ENCODE measurements around the gene SCN4A. TPM values are rescaled to one million over a fixed set of nuclear protein-coding genes. Genes with fewer than 3 reads are reported as not detected.

SCN4A gene
- polyA plus RNA-seq, 1 donor from 2014 or later, result not detected

GRCh38 chr17:64004903-64005733, 32.4 kb upstream of the SCN4A start:
- H3K79me2 ChIP-seq (replicated peaks; ENCODE audit: insufficient read depth, low read length), result no peaks in the 10 kb centered on the region
- no peaks in the 10 kb centered on the region for H3K9me2 ChIP-seq (ENCODE audit: insufficient read depth, low read length)
- H3K27me3 ChIP-seq (ENCODE audit: insufficient read depth, low read depth, low read length), result no peaks in the 10 kb centered on the region
- no peak overlapping the region for H3K9ac ChIP-seq (ENCODE audit: low read length)
- H3K36me3 ChIP-seq (ENCODE audit: insufficient read depth, low read length), result no peaks in the 10 kb centered on the region
- no peaks in the 10 kb centered on the region for H3K9me3 ChIP-seq (ENCODE audit: low read length)
- no peak overlapping the region for H3K4me2 ChIP-seq (ENCODE audit: low read length)
- TF ChIP-seq REST (IDR thresholded peaks at IDR 0.05; ENCODE audit: borderline replicate concordance) (no peak), MXI1 (conservative IDR thresholded peaks at IDR 0.05; ENCODE audit: poor library complexity, severe bottlenecking) (no peak), SMC3 (conservative IDR thresholded peaks at IDR 0.05; ENCODE audit: poor library complexity) (no peak), EZH2 (IDR thresholded peaks at IDR 0.05; ENCODE audit: borderline replicate concordance, insufficient read depth, low read length, poor library complexity, severe bottlenecking) (no peak), RAD21 (conservative IDR thresholded peaks at IDR 0.05) (no peak), CTCF (IDR thresholded peaks at IDR 0.05; ENCODE audit: poor library complexity, severe bottlenecking) (no peak), TAF1 (IDR thresholded peaks at IDR 0.05; ENCODE audit: low read depth) (no peak)
- H3F3A ChIP-seq (ENCODE audit: insufficient read depth, low read length, poor library complexity, severe bottlenecking), result no peaks in the 10 kb centered on the region
- no peak overlapping the region for H3K27ac ChIP-seq (ENCODE audit: low read length)
- H3K4me3 ChIP-seq (ENCODE audit: low read length), result no peak overlapping the region
- no peaks in the 10 kb centered on the region for H4K20me1 ChIP-seq (ENCODE audit: insufficient read depth)
- H2AFZ ChIP-seq (ENCODE audit: low read depth, low read length), result no peak overlapping the region

- Histone ChIP-seq H3K9ac (ENCODE audit: low read length) (no peak overlapping the region), H3K27ac (ENCODE audit: low read length) (no peak overlapping the region), H3K27me3 (ENCODE audit: insufficient read depth, low read depth, low read length) (no peaks in the 10 kb centered on the region), H3K9me3 (ENCODE audit: low read length) (no peaks in the 10 kb centered on the region), H3K4me2 (ENCODE audit: low read length) (no peak overlapping the region), H3K4me3 (ENCODE audit: low read length) (no peak overlapping the region), H3K79me2 (replicated peaks; ENCODE audit: insufficient read depth, low read length) (no peaks in the 10 kb centered on the region), H2AFZ (ENCODE audit: low read depth, low read length) (no peak overlapping the region), H4K20me1 (ENCODE audit: insufficient read depth) (no peaks in the 10 kb centered on the region), H3F3A (ENCODE audit: insufficient read depth, low read length, poor library complexity, severe bottlenecking) (no peaks in the 10 kb centered on the region), H3K36me3 (ENCODE audit: insufficient read depth, low read length) (no peaks in the 10 kb centered on the region), H3K9me2 (ENCODE audit: insufficient read depth, low read length) (no peaks in the 10 kb centered on the region)
- no peak for TF ChIP-seq RAD21 (conservative IDR thresholded peaks at IDR 0.05)
These were observed 31.6 kb upstream of the SCN4A start for GRCh38 chr17:64004218-64004770.

Data from neural cell (in vitro differentiated cells).